Effector CD8-positive, alpha-beta T cell (primary cell): ENCODE results near the gene CDC42SE2.
"Not testable (repeated sequence)": the region's sequence is repeated elsewhere in the genome, so short reads cannot be mapped to it uniquely, and the experiment has no call there.

Experiments used
- DNase-seq: peaks from one replicate; lab custom pipeline; 2025; lab: John Stamatoyannopoulos, UW

CDC42SE2 gene

GRCh38 chr5:131389869-131390265 lies 126.0 kb downstream of the CDC42SE2 start:
- DNase-seq, result no peak

DNA sequence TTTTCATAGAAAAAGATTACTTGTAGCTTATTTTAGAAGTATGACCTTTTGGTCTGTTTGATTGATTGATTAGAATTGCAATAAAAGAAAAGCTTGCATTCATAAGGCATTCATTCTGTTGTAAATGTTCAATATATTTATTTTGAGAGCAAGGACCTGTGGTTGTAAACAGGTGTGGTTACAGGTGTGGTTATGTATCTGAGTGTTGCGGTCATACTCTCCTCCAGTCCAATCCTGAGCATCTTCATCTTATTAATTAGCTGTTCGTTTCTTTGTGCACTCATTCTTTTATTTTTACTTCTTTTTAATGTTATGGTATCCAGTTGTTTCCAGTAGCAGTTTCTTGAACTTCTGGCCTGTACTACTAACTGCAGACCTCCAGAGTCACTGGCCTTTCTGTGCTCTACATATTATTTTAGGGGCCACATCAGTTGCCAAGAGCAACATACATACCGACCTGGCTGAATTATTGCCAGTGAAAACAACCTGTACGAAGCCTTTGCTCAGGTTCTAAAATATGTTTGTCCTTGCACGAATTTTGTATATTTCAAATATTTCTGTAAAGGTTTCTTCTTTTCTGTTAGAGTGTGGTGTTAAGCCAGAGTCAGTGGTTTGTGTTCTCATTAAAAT lies 128.7 kb downstream of the CDC42SE2 start:
- no peak for DNase-seq

GRCh38 chr5:131393498-131393968 lies 129.7 kb downstream of the CDC42SE2 start:
- no peak for DNase-seq

DNA sequence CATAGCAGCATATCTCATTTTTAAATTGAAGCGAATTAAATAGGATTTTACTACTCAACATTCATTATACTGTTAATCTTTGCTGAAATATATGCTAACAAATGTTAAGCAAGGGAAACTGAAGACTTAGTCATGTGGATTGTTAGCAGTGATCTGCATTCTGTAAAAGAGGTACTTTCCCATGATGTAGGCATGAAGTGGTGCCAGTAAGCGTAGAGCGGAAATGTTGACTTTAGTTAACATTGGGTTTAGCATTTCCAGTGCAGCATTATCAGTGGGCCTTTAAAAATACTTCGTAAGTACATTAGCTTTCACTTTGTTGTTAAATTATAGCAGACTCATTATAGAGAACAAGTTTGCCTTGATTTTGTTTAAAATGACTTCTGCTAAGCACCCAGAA lies 130.3 kb downstream of the CDC42SE2 start:
- DNase-seq, result no peak

DNA sequence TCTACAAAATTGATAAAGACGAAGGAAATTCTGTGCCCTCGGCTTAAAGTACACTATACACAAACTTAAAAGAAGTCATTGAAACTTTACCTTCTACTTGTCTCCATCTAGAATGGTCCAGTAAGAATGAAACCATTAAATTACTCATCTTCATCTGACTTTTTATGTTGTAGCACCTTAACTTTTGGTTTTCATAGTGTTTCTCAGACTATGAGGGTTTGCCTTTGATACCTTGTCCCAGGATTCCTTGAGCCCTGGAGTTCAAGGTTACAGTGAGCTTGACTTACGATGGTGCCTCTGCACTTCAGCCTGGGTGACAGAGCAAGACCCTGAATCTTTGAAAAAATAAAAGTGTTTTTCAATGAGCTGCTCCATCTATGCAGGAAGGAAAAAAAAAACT lies 132.2 kb downstream of the CDC42SE2 start:
- DNase-seq, result no peak

GRCh38 chr5:131396630-131397273 lies 132.9 kb downstream of the CDC42SE2 start:
- DNase-seq, result no peak

GRCh38 chr5:131399007-131399406 lies 135.2 kb downstream of the CDC42SE2 start:
- not testable (repeated sequence) for DNase-seq

DNA sequence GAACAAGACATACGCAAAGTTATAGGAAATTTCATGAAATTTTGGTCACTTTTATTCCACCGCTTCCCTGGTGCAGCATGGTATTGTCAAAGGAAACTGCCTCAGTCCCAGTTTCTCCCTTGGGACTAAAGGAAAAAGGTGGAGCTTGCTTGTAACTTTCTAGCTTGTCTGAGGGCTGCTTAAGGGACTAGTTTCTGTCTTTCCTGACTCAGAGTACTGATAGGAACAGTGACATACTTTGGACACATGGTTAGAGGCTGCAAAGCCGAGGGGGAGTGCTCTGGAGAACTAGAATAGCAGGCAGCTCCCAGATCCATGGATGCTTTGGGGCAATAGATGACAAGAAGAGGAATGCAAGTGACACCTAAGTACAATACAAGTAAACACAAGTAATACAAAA lies 136.7 kb downstream of the CDC42SE2 start:
- no peak for DNase-seq

- no peak for DNase-seq
These were observed 141.8 kb downstream of the CDC42SE2 start for GRCh38 chr5:131405674-131406073.

DNA sequence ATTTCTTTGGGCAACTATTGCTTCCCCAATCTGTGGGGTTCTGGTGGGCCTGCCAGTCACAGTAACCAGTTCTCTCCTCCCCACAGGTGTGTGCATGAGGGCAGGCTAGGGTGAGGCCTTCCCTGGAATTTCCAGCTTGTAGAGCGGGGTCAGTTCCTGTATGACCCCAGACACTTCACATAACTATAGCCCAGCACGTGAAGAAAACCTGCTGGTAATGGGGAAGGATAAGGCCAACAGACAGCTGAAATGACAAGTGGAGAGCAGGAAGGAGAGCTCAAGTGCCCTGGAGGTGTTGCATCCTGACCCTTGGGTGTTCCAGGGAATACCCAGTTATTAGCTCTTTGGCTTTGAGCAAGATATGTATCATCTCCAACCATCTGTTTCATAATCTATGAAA lies 142.2 kb downstream of the CDC42SE2 start:
- no peak for DNase-seq

GRCh38 chr5:131406975-131407638 lies 143.3 kb downstream of the CDC42SE2 start:
- DNase-seq, result no peak

DNA sequence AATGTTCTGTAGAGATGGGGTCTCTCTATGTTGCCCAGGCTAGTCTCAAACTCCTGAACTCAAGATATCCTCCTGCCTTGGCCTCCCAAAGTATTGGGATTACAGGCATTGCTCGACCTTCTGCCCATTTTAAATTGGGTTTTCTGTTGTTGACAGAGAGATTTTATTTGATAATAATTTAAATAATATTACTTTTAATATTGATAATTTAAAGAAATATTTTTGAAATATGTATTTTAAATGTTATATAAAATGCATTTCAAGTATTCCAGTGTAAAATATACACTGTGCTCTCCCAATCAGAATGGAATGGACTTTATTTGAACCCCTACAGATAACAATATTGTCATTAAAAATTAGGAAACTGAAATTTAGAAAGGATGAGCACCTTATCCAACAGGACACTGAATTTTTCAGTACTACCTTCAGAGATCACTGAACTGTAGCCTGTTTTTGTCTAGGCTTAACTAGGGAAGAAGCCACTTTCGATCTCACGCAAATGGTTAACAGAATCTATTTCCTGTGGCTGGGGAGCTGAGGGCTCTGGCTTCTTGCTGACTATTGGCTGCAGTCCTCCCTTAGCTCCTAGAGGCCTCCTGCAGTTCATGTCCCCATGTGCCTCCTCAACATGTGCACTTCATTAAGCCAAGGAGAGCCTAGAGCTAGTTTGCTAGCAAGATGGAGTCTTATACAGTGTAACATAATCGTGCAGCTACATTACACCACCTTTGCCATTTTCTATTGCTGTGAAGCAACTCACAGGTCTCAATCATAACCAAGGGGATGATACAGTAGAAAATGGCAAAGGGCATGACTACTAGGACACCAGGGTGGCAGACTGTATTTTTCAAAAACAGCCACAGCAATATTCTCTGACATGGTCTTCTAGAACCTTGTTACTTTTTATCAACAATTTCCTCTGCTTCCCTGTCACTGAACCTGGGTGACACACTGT lies 150.0 kb downstream of the CDC42SE2 start:
- DNase-seq, result no peak

- no peak for DNase-seq
These were observed 152.9 kb downstream of the CDC42SE2 start for GRCh38 chr5:131416729-131417128.

- DNase-seq, result peak; percentile 75
These were observed 153.5 kb downstream of the CDC42SE2 start for GRCh38 chr5:131417240-131417869.

DNA sequence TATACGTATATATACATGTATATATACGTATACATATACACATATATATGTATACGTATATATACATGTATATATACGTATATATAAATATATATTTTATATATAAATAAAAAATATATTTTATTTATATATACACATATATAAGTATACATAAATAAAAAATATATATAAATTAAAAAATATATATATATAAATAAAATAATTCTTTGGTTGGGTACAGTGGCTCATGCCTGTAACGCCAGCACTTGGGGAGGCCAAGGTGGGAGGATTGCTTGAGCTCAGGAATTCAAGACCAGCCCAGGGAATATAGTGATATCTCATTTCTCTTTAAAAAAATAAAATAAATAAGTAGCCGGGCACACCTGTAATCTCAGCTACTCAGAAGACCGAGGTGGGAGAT lies 155.0 kb downstream of the CDC42SE2 start:
- DNase-seq, result no peak

DNA sequence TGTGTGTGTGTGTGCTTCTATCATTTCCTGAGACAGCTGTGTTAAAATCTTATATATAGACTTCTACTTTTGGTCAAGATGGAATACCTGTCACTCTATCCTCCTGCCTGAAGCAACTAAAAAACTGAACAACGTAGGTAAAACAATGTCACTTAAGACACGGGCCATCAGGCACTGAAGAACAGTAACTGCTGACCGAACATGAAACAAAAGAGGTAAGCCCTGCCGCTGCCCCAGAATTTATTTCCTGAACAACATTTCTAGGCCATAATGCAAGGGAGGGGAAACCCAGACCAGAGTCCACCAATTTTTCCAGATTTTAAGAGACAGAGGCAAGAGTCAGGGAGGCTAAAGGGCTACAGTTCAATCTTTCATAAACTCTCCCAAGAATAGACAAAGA lies 156.0 kb downstream of the CDC42SE2 start:
- no peak for DNase-seq

DNA sequence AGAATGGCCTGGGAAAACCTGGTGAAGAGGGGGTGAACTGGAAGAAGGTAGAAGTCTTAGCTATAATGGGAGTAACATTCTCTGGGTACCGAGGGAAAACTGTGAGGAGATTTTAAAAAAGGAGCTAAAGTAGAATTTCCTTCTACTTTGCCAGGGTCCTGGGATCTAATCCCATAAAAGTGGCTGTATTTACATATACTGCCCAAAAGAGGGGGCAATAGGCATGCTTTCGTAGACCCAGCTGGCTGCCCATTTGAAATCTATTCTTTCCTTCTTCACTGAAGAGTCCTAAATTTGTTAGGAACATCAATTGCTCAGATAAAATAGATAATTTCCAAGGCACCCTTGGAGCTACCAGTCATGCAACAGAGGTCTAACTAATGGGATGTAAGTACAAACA lies 159.2 kb downstream of the CDC42SE2 start:
- no peak for DNase-seq

DNA sequence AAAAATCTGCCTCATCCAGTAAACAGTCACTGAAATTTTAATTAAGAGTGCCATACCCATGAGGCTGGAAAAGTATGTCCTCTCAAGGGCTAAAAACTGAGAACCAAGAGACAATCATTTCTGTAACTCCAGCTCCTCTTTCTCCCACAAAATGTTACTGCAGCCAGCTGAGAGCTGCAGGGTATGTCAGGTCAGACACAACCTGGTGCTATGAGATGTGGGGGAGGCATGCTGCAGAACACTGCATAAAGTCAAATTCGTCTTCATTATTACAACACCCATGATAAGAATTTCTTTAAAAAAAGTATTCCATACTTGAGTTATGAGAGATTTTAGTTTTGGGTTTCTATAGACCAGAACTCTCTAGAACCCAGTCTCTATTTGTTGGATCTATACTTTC lies 162.2 kb downstream of the CDC42SE2 start:
- DNase-seq, result no peak

- DNase-seq, result no peak
These were observed 166.9 kb downstream of the CDC42SE2 start for GRCh38 chr5:131430794-131431193.

GRCh38 chr5:131431794-131432193 lies 167.9 kb downstream of the CDC42SE2 start:
- DNase-seq, result no peak

DNA sequence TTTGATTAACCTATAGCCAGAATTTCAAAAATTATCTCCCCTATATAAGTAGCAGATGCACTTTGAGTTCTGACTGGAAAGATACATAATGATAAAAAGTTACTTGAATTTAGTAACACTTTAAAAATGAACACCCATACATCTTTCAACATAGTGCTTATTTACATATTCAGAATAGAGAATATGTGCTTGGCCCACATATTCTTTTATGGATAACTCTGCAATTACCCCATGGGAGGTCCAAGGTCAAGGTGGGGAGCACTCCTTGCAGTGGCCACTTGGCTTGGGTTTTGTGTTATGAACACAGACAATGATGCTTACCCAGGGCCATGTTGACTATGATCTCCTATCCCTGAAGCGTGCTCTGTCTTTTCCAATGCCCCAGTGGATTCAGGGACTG lies 169.3 kb downstream of the CDC42SE2 start:
- DNase-seq, result no peak

- no peak for DNase-seq
These were observed 172.2 kb downstream of the CDC42SE2 start for GRCh38 chr5:131436081-131436480.
